H1 (cell line): ENCODE measurements around the gene FLT3. TPM values are rescaled to one million over a fixed set of nuclear protein-coding genes. Genes with fewer than 3 reads are reported as not detected.

Experiments
- CTCF ChIA-PET: fragments of 300-600 bp; sonication (Branson Sonifier 250); formaldehyde crosslinking; loops from one replicate; lab custom pipeline; 2021; ENCODE audit not compliant: partially characterized antibody; lab: Charles Lee
- POLR2A ChIA-PET: fragments of 300-600 bp; sonication (Branson Sonifier 250); formaldehyde crosslinking; loops from one replicate; lab custom pipeline; 2021; ENCODE audit warnings: inconsistent platforms; ENCODE audit not compliant: partially characterized antibody; lab: Charles Lee
- DNase-seq, 2 experiments: peaks; one replicate each; pipeline versions ENCODE4 v3.0.0 to v3.0.0-alpha.2; 2010 to 2022; ENCODE audit warnings: low spot score in 2 of 2, low read depth in 1 of 2, mixed read lengths in 1 of 2
- FAIRE-seq: peaks from 2 replicates; lab custom pipeline; 2011; peaks lifted over from hg19 to GRCh38; lab: Jason Lieb, UNC
- H2AFZ ChIP-seq: 2 replicates; pipeline ENCODE4 v1.8.1; 2012; ENCODE audit warnings: low read length, inconsistent platforms
- H2AK5ac ChIP-seq: 2 replicates; pipeline ENCODE4 v1.6.1; 2013; ENCODE audit warnings: low read depth, low read length
- H2BK120ac ChIP-seq: replicated peaks from 2 replicates; pipeline ENCODE3; 2013; ENCODE audit warnings: low read depth, low read length, inconsistent platforms
- H2BK12ac ChIP-seq: 2 replicates; pipeline ENCODE4 v1.6.1; 2013; ENCODE audit warnings: low read depth, low read length
- H2BK15ac ChIP-seq: 2 replicates; pipeline ENCODE4 v1.6.1; 2013; ENCODE audit warnings: low read length
- H2BK20ac ChIP-seq: 2 replicates; pipeline ENCODE4 v1.6.1; 2013; ENCODE audit warnings: low read length
- H2BK5ac ChIP-seq: 2 replicates; pipeline ENCODE4 v1.6.1; 2013; ENCODE audit warnings: low read depth, low read length
- H3K14ac ChIP-seq: 2 replicates; pipeline ENCODE4 v1.6.1; 2013; ENCODE audit warnings: inconsistent platforms; ENCODE audit not compliant: insufficient read length
- H3K18ac ChIP-seq: 2 replicates; pipeline ENCODE4 v1.6.1; 2013; ENCODE audit warnings: low read length; ENCODE audit errors: extremely low read depth
- H3K23ac ChIP-seq: 2 replicates; pipeline ENCODE4 v1.6.1; 2013; ENCODE audit warnings: inconsistent platforms; ENCODE audit not compliant: insufficient read length
- H3K23me2 ChIP-seq: 2 replicates; pipeline ENCODE4 v1.6.1; 2013; ENCODE audit warnings: low read depth, low read length
- H3K27ac ChIP-seq: 2 replicates; pipeline ENCODE4 v1.6.1; 2011; ENCODE audit warnings: low read depth, low read length, inconsistent platforms
- H3K27me3 ChIP-seq, 4 experiments: replicated peaks in 1 of 4; 1 replicate in 1 of 4; 2 replicates in 3 of 4; pipeline versions ENCODE4 v1.6.1 to v1.8.1; 2011 to 2013; ENCODE audit warnings: low read length in 3 of 4, mild to moderate bottlenecking in 3 of 4, inconsistent platforms in 2 of 4, mixed read lengths in 2 of 4, moderate library complexity in 1 of 4; ENCODE audit not compliant: control insufficient read depth in 3 of 4, insufficient read depth in 3 of 4; ENCODE audit errors: extremely low read depth in 1 of 4
- H3K36me3 ChIP-seq, 4 experiments: 2 replicates each; pipeline versions ENCODE4 v1.6.1 to v1.8.1; 2011 to 2013; ENCODE audit warnings: mild to moderate bottlenecking in 4 of 4, low read length in 3 of 4, moderate library complexity in 2 of 4, control low read depth in 1 of 4, inconsistent platforms in 1 of 4; ENCODE audit not compliant: insufficient read depth in 4 of 4, control insufficient read depth in 2 of 4
- H3K4ac ChIP-seq: replicated peaks from 2 replicates; pipeline ENCODE3; 2013; ENCODE audit warnings: low read length, low read depth, mixed read lengths, inconsistent platforms; ENCODE audit not compliant: insufficient read length
- H3K4me1 ChIP-seq, 4 experiments: replicated peaks in 1 of 4; 1 replicate in 1 of 4; 2 replicates in 3 of 4; pipeline versions ENCODE4 v1.6.1 to v1.8.1; 2011 to 2013; ENCODE audit warnings: low read length in 3 of 4, inconsistent platforms in 2 of 4, mixed read lengths in 1 of 4; ENCODE audit not compliant: insufficient read depth in 4 of 4, control insufficient read depth in 3 of 4
- H3K4me2 ChIP-seq, 2 experiments: 2 replicates each; pipeline versions ENCODE4 v1.6.1 to v1.8.1; 2011 to 2013; ENCODE audit warnings: low read depth in 2 of 2, low read length in 2 of 2, control low read depth in 1 of 2, inconsistent platforms in 1 of 2, mild to moderate bottlenecking in 1 of 2; ENCODE audit not compliant: insufficient read depth in 1 of 2
- H3K4me3 ChIP-seq, 4 experiments: fragments of 200-600, 300-600 bp in 1 of 4; sonication (generic), shearing (Covaris generic), sonication (Bioruptor Twin) in 1 of 4; 2 replicates each; pipeline versions ENCODE4 v1.5.1 to v1.8.1; 2011 to 2016; ENCODE audit warnings: low read length in 4 of 4, low read depth in 3 of 4, control low read depth in 2 of 4, inconsistent platforms in 2 of 4, mild to moderate bottlenecking in 2 of 4, mixed read lengths in 1 of 4, moderate library complexity in 1 of 4; ENCODE audit not compliant: insufficient read depth in 2 of 4; ENCODE audit errors: extremely low read depth in 1 of 4
- H3K56ac ChIP-seq: replicated peaks from 2 replicates; pipeline ENCODE3; 2013; ENCODE audit warnings: low read depth, mild to moderate bottlenecking, mixed read lengths, low read length, inconsistent platforms; ENCODE audit not compliant: insufficient read length
- H3K79me1 ChIP-seq: 2 replicates; pipeline ENCODE4 v1.6.1; 2013; ENCODE audit warnings: low read depth, low read length, control low read depth
- H3K79me2 ChIP-seq, 2 experiments: 2 replicates each; pipeline versions ENCODE4 v1.6.1 to v1.8.1; 2012 to 2013; ENCODE audit warnings: low read length in 2 of 2, mild to moderate bottlenecking in 2 of 2, inconsistent platforms in 1 of 2; ENCODE audit not compliant: insufficient read depth in 2 of 2, control insufficient read depth in 1 of 2
- H3K9ac ChIP-seq, 4 experiments: replicated peaks in 1 of 4; 1 replicate in 1 of 4; 2 replicates in 3 of 4; pipeline versions ENCODE4 v1.6.1 to v1.8.1; 2011 to 2013; ENCODE audit warnings: low read depth in 3 of 4, low read length in 3 of 4, control low read depth in 2 of 4, mild to moderate bottlenecking in 2 of 4, moderate library complexity in 2 of 4, inconsistent platforms in 1 of 4; ENCODE audit errors: extremely low read depth in 1 of 4
- H3K9me3 ChIP-seq, 2 experiments: 2 replicates each; pipeline versions ENCODE4 v1.6.1 to v1.8.1; 2012 to 2013; ENCODE audit warnings: mild to moderate bottlenecking in 2 of 2, moderate library complexity in 2 of 2, control low read depth in 1 of 2, inconsistent platforms in 1 of 2, low read depth in 1 of 2, low read length in 1 of 2, mixed read lengths in 1 of 2; ENCODE audit not compliant: insufficient read depth in 2 of 2
- H4K20me1 ChIP-seq, 2 experiments: replicated peaks in 1 of 2; 2 replicates each; pipeline versions ENCODE3 to v1.8.1; 2011 to 2013; ENCODE audit warnings: inconsistent platforms in 2 of 2, low read length in 2 of 2, mild to moderate bottlenecking in 1 of 2; ENCODE audit not compliant: insufficient read depth in 2 of 2, control insufficient read depth in 1 of 2
- H4K5ac ChIP-seq: 2 replicates; pipeline ENCODE4 v1.6.1; 2013; ENCODE audit warnings: low read length, low read depth, mixed read lengths, inconsistent platforms; ENCODE audit not compliant: insufficient read length
- H4K8ac ChIP-seq: 2 replicates; pipeline ENCODE4 v1.8.0; 2013; ENCODE audit warnings: mild to moderate bottlenecking, moderate library complexity, low read length, inconsistent platforms; ENCODE audit not compliant: insufficient read depth; ENCODE audit errors: extremely low read depth
- H4K91ac ChIP-seq: replicated peaks from 2 replicates; pipeline ENCODE3; 2013; ENCODE audit warnings: low read length, mixed read lengths, inconsistent platforms; ENCODE audit not compliant: insufficient read length
- ASH2L ChIP-seq: fragments of 200-600, 300-600 bp; sonication (generic); IDR thresholded peaks from one replicate; pipeline ENCODE4 v1.7.1; 2017; ENCODE audit warnings: low read length
- BACH1 ChIP-seq: IDR thresholded peaks from 2 replicates; pipeline ENCODE4 v1.6.1; 2012; ENCODE audit warnings: low read length, improper control_type of control experiment
- CBX5 ChIP-seq: fragments of 300-800, 300-1000 bp; sonication (generic); IDR thresholded peaks from 2 replicates; pipeline ENCODE4 v1.7.1; 2016; ENCODE audit warnings: antibody characterized with exemption, low read length, low read depth
- CTBP2 ChIP-seq: IDR thresholded peaks from 2 replicates; pipeline ENCODE4 v1.7.0; 2011; ENCODE audit warnings: borderline replicate concordance, mild to moderate bottlenecking, moderate library complexity, mixed read lengths, low read length; ENCODE audit not compliant: insufficient read depth, insufficient read length
- EGR1 ChIP-seq: IDR thresholded peaks from 2 replicates; pipeline ENCODE4 v1.6.1; 2011; ENCODE audit warnings: low read depth, low read length, borderline replicate concordance
- GTF2F1 ChIP-seq: IDR thresholded peaks from 2 replicates; pipeline ENCODE4 v1.6.1; 2012; ENCODE audit warnings: low read depth, low read length, improper control_type of control experiment, borderline replicate concordance
- HDAC2 ChIP-seq, 2 experiments: fragments of 300-600 bp in 1 of 2; sonication (generic) in 1 of 2; IDR thresholded peaks; 2 replicates each; pipeline ENCODE4 v1.6.1; 2011 to 2012; ENCODE audit warnings: low read depth in 2 of 2, low read length in 2 of 2, mild to moderate bottlenecking in 2 of 2, moderate library complexity in 2 of 2, borderline replicate concordance in 1 of 2, inconsistent platforms in 1 of 2
- JUN ChIP-seq: IDR thresholded peaks from 2 replicates; pipeline ENCODE4 v1.6.1; 2011; ENCODE audit warnings: low read depth, mild to moderate bottlenecking, improper control_type of control experiment, low read length
- KDM1A ChIP-seq: fragments of 200-600, 300-600 bp; sonication (generic); IDR thresholded peaks from 2 replicates; pipeline ENCODE4 v1.7.1; 2016; ENCODE audit warnings: mild to moderate bottlenecking, low read length, borderline replicate concordance
- NANOG ChIP-seq: IDR thresholded peaks from 2 replicates; pipeline ENCODE4 v1.6.1; 2011; ENCODE audit warnings: low read length, low read depth, mild to moderate bottlenecking, inconsistent platforms; ENCODE audit not compliant: insufficient read depth, poor library complexity, severe bottlenecking
- PHF8 ChIP-seq: fragments of 200-600 bp; sonication (generic); conservative IDR thresholded peaks from 2 replicates; pipeline ENCODE4 v1.7.1; 2012; ENCODE audit warnings: low read depth, mild to moderate bottlenecking, inconsistent platforms, low read length, moderate library complexity
- POLR2A ChIP-seq, 2 experiments: IDR thresholded peaks; 1 replicate in 1 of 2; 2 replicates in 1 of 2; pipeline ENCODE4 v1.6.1; 2011; ENCODE audit warnings: low read depth in 2 of 2, low read length in 2 of 2, mild to moderate bottlenecking in 2 of 2; ENCODE audit errors: control extremely low read depth in 1 of 2
- RBBP5 ChIP-seq: IDR thresholded peaks from 2 replicates; pipeline ENCODE4 v1.7.1; 2012; ENCODE audit warnings: low read depth, mild to moderate bottlenecking, inconsistent platforms, low read length, moderate library complexity, borderline replicate concordance
- RFX5 ChIP-seq: IDR thresholded peaks from 2 replicates; pipeline ENCODE4 v1.6.1; 2011; ENCODE audit warnings: low read depth, low read length, improper control_type of control experiment, borderline replicate concordance
- WGBS, 2 experiments: shearing (Covaris generic) in 1 of 2; methylation state at CpG; one replicate each; pipeline versions ENCODE4 v1.1.6 to v1.1.7; 2013 to 2015; ENCODE audit warnings: low lambda C conversion rate in 2 of 2, mixed read lengths in 2 of 2, inconsistent platforms in 1 of 2, low coverage in 1 of 2, missing lambda C conversion rate in 1 of 2; ENCODE audit not compliant: insufficient replicate concordance in 2 of 2, insufficient coverage in 1 of 2, insufficient read length in 1 of 2; ENCODE audit errors: extremely low coverage in 1 of 2, missing lambda C conversion rate in 1 of 2; 5-methylcytosine and 5-hydroxymethylcytosine counted together
- polyA plus RNA-seq, 7 experiments: library from polyadenylated mRNA; depleted of rRNA in 3 of 7; stranded (reverse) in 5 of 7; unstranded in 2 of 7; fragments of >200 nt in 5 of 7; fragments of 200-250 nt in 2 of 7; gene quantifications; 1 replicate in 5 of 7; 2 replicates in 1 of 7; 4 replicates in 1 of 7; pipeline versions ENCODE4 v1.2.1 to v1.2.3, GENCODE V29; 2011 to 2013; ENCODE audit warnings: missing spikeins in 2 of 7, mixed read lengths in 2 of 7
- total RNA-seq: library from RNA; stranded (reverse); fragmentation: NEBNext Ultra II Directional; extraction: Animal tissue kit (Norgen Biotek cat#: 25700); gene quantifications from 2 replicates; pipeline ENCODE4 v1.2.1, GENCODE V29; 2021

FLT3 gene
- total and polyA plus RNA-seq, 2 of the 8 experiments (the other 6 are each of a cell fraction or from before 2014, with no cell fraction given), result 0.44 to 0.71 TPM

DNA sequence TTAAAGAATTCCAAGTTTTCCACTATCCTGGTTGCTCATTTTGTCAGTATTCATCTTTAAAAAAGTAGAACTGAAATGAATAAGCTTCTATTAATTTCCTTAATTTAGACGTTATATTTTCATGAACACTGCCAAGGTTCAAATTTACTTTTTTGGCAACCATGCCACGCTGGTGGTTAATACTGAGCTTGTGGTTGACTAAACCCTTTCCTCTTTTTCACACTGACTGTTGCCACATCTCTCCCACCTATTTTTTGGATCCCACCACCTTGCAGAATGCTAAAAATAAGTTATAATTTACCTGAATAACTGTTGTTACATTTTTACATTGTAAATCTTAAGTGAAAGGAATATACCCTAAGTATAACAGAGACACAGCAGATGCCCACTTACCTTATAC is 45.0 kb downstream of the FLT3 start:
- Histone ChIP-seq H3K14ac (no peak overlapping the region), H2BK120ac (no peak overlapping the region), H2BK5ac (no peak overlapping the region), H3K36me3 (no peaks in the 10 kb centered on the region), H2AK5ac (no peak overlapping the region), H2BK12ac (no peak overlapping the region), H3K23me2 (no peaks in the 10 kb centered on the region; the same call in 1 of the 2 replicates), H2AFZ (no peak overlapping the region), H3K4ac (no peak overlapping the region), H4K91ac (no peak overlapping the region), H3K4me2 (no peak overlapping the region), H3K79me2 (no peaks in the 10 kb centered on the region), H3K27ac (no peak overlapping the region), H4K20me1 (no peaks in the 10 kb centered on the region), H4K5ac (no peak overlapping the region), H3K56ac (peak overlapping the region; percentile 60), H3K23ac (no peak overlapping the region), H3K9ac (no peak overlapping the region), H2BK20ac (no peak overlapping the region), H2BK15ac (no peak overlapping the region), H3K18ac (no peak overlapping the region), H3K4me1 (peaks cover 0 to 7% (median 4%) of the 10 kb centered on the region in 4 experiments; a peak in 2 of 7 replicates), H3K27me3 (no peaks in the 10 kb centered on the region), H3K4me3 (no peak overlapping the region), H4K8ac (no peak overlapping the region), H3K9me3 (no peaks in the 10 kb centered on the region), H3K79me1 (no peaks in the 10 kb centered on the region)
- FAIRE-seq (no peak), DNase-seq (no peak)
- WGBS, 2 experiments, result 90% methylated on average over 2 of the region's 2 CpGs; no CpG with 5 or more reads in 1 of the 2 experiments
- ChIA-PET POLR2A (no interaction called here), CTCF (interaction anchor here (0.9 to 2.0 kb wide), 3 partner anchors 10 to 259 kb away, joined by 3 to 7 read pairs (median 3); no protein-coding TSS in a partner anchor)
- TF ChIP-seq BACH1, result no peak
- TF ChIP-seq CTBP2, result no peak
- TF ChIP-seq KDM1A, result no peak
- no peak for TF ChIP-seq HDAC2 (IDR thresholded peaks at IDR 0.05; ENCODE audit: borderline replicate concordance in 1 of 2, low read depth in 2 of 2, low read length in 2 of 2)
- TF ChIP-seq CBX5, result no peak
- TF ChIP-seq ASH2L, result no peak
- no peak for TF ChIP-seq EGR1
- no peak for TF ChIP-seq NANOG
- no peak for TF ChIP-seq RFX5
- no peak for TF ChIP-seq JUN
- TF ChIP-seq PHF8, result no peak
- no peak for TF ChIP-seq POLR2A (IDR thresholded peaks at IDR 0.05; ENCODE audit: control extremely low read depth in 1 of 2, low read depth in 2 of 2, low read length in 2 of 2)
- TF ChIP-seq RBBP5, result no peak
- TF ChIP-seq GTF2F1, result no peak
